Osteoblast (primary cell): Measurements from ENCODE around the gene ATG4D. TPM values are rescaled to one million over a fixed set of nuclear protein-coding genes. Genes with fewer than 3 reads are reported as not detected.

Experiments used
- DNase-seq: peaks from one replicate; pipeline ENCODE4 v3.0.0; 2011; ENCODE audit warnings: low spot score, mixed read lengths; ENCODE audit not compliant: insufficient read length; ENCODE audit errors: missing footprints
- H2AFZ ChIP-seq: 2 replicates; pipeline ENCODE4 v1.6.0; 2011; ENCODE audit warnings: mild to moderate bottlenecking, low read length
- H3K27ac ChIP-seq: 2 replicates; pipeline ENCODE4 v1.5.1; 2011; ENCODE audit warnings: mild to moderate bottlenecking, low read depth, low read length, moderate library complexity
- H3K27me3 ChIP-seq: 2 replicates; pipeline ENCODE4 v1.6.0; 2012; ENCODE audit warnings: mild to moderate bottlenecking, control low read depth, inconsistent platforms, low read length, moderate library complexity; ENCODE audit not compliant: insufficient read depth
- H3K36me3 ChIP-seq: 2 replicates; pipeline ENCODE4 v1.5.1; 2011; ENCODE audit warnings: mild to moderate bottlenecking, low read length, control low read depth, moderate library complexity; ENCODE audit not compliant: insufficient read depth
- H3K4me1 ChIP-seq: 2 replicates; pipeline ENCODE4 v1.5.1; 2011; ENCODE audit warnings: mild to moderate bottlenecking, low read length, control low read depth, moderate library complexity; ENCODE audit not compliant: insufficient read depth
- H3K4me2 ChIP-seq: 2 replicates; pipeline ENCODE4 v1.6.0; 2011; ENCODE audit warnings: mild to moderate bottlenecking, low read length; ENCODE audit not compliant: insufficient read depth
- H3K4me3 ChIP-seq: fragments of 200-600 bp; sonication (generic); 3 replicates; pipeline ENCODE4 v1.5.1; 2012; ENCODE audit warnings: mild to moderate bottlenecking, low read length, inconsistent platforms; ENCODE audit not compliant: insufficient read depth
- H3K79me2 ChIP-seq: 2 replicates; pipeline ENCODE4 v1.6.0; 2012; ENCODE audit warnings: mild to moderate bottlenecking, low read length, control low read depth, inconsistent platforms; ENCODE audit not compliant: insufficient read depth
- H3K9me3 ChIP-seq: 2 replicates; pipeline ENCODE4 v1.5.1; 2011; ENCODE audit warnings: low read depth, low read length, control low read depth
- H4K20me1 ChIP-seq: 2 replicates; pipeline ENCODE4 v1.6.0; 2012; ENCODE audit warnings: mild to moderate bottlenecking, low read length, control low read depth; ENCODE audit not compliant: insufficient read depth
- CTCF ChIP-seq: IDR thresholded peaks from 2 replicates; pipeline ENCODE4 v1.5.1; 2011; ENCODE audit warnings: mild to moderate bottlenecking, low read depth, low read length, moderate library complexity; ENCODE audit errors: extremely low read depth
- total RNA-seq: library from RNA; depleted of rRNA; stranded (reverse); fragments of >200 nt; gene quantifications from 2 replicates; pipeline ENCODE4 v1.2.3, GENCODE V29; 2012

The ATG4D gene
- total RNA-seq, 1 donor = 11.6 TPM

GRCh38 chr19:10593820-10594637 is 50.3 kb downstream of the ATG4D start:
- Histone ChIP-seq H3K4me1 (no peaks in the 10 kb centered on the region), H4K20me1 (no peaks in the 10 kb centered on the region), H3K79me2 (no peaks in the 10 kb centered on the region), H3K4me2 (no peak overlapping the region), H3K27me3 (peaks cover 4% of the 10 kb centered on the region), H2AFZ (no peak overlapping the region), H3K9me3 (no peaks in the 10 kb centered on the region), H3K4me3 (no peak overlapping the region), H3K27ac (no peak overlapping the region), H3K36me3 (no peaks in the 10 kb centered on the region)
- no peak for DNase-seq
- TF ChIP-seq CTCF = no peak

GRCh38 chr19:10600149-10600548 is 56.4 kb downstream of the ATG4D start:
- TF ChIP-seq CTCF = no peak
- H3K27me3 ChIP-seq = peaks cover 7% of the 10 kb centered on the region
- no peak overlapping the region for H3K27ac ChIP-seq

GRCh38 chr19:10601999-10602329 is 58.3 kb downstream of the ATG4D start:
- Histone ChIP-seq H3K4me2 (peak overlapping the region; percentile 55), H3K4me1 (peaks cover 12% of the 10 kb centered on the region), H2AFZ (no peak overlapping the region), H3K79me2 (peaks cover 30% of the 10 kb centered on the region), H3K4me3 (no peak overlapping the region), H3K27me3 (peaks cover 3% of the 10 kb centered on the region), H3K9me3 (no peaks in the 10 kb centered on the region), H3K36me3 (no peaks in the 10 kb centered on the region), H3K27ac (no peak overlapping the region), H4K20me1 (no peaks in the 10 kb centered on the region)
- no peak for DNase-seq
- no peak for TF ChIP-seq CTCF

More at GRCh38 chr19:10600149-10600548, 56.4 kb downstream of the ATG4D start:
- H2AFZ ChIP-seq = no peak overlapping the region
- no peaks in the 10 kb centered on the region for H3K36me3 ChIP-seq
- peaks cover 28% of the 10 kb centered on the region for H3K79me2 ChIP-seq
- no peak overlapping the region for H3K4me3 ChIP-seq
- no peak for DNase-seq
- H3K9me3 ChIP-seq = no peaks in the 10 kb centered on the region
- H4K20me1 ChIP-seq = no peaks in the 10 kb centered on the region
- H3K4me2 ChIP-seq = no peak overlapping the region
- peaks cover 12% of the 10 kb centered on the region for H3K4me1 ChIP-seq

GRCh38 chr19:10602330-10603083 is 58.8 kb downstream of the ATG4D start:
- Histone ChIP-seq H3K27me3 (peaks cover 3% of the 10 kb centered on the region), H3K4me2 (peak overlapping the region; percentile 99), H3K36me3 (no peaks in the 10 kb centered on the region), H3K79me2 (peaks cover 30% of the 10 kb centered on the region), H2AFZ (peak overlapping the region; percentile 93), H4K20me1 (no peaks in the 10 kb centered on the region), H3K9me3 (no peaks in the 10 kb centered on the region), H3K27ac (peak overlapping the region; percentile 74), H3K4me1 (peaks cover 12% of the 10 kb centered on the region), H3K4me3 (peak overlapping the region; percentile 96)
- TF ChIP-seq CTCF = no peak
- DNase-seq = peak; percentile 100
